Amniotic stem cell (primary cell): ENCODE measurements around the gene MEA1.
A peak's percentile ranks its signal among the peaks of the same experiment; 100 is the strongest.

Source experiments
- DNase-seq: peaks from one replicate; lab custom pipeline; 2025; lab: John Stamatoyannopoulos, UW

The MEA1 gene

GRCh38 chr6:43038727-43039126 lies 25.0 kb upstream of the MEA1 start:
- DNase-seq = no peak

GRCh38 chr6:43037706-43038105 lies 24.0 kb upstream of the MEA1 start:
- DNase-seq = no peak

- DNase-seq = no peak
These were observed 23.5 kb upstream of the MEA1 start for GRCh38 chr6:43037197-43037596.

- DNase-seq = no peak
These were observed 23.0 kb upstream of the MEA1 start for GRCh38 chr6:43036712-43037111.

- DNase-seq = no peak
These were observed 21.9 kb upstream of the MEA1 start for GRCh38 chr6:43035495-43036194.

- no peak for DNase-seq
These were observed 20.4 kb upstream of the MEA1 start for GRCh38 chr6:43034190-43034525.

- no peak for DNase-seq
These were observed 19.9 kb upstream of the MEA1 start for GRCh38 chr6:43033496-43034189.

GRCh38 chr6:43032326-43032725 lies 18.6 kb upstream of the MEA1 start:
- DNase-seq = no peak

GRCh38 chr6:43029120-43029519 lies 15.4 kb upstream of the MEA1 start:
- DNase-seq = no peak

- DNase-seq = no peak
These were observed 12.6 kb upstream of the MEA1 start for GRCh38 chr6:43026365-43026764.

- no peak for DNase-seq
These were observed 10.7 kb upstream of the MEA1 start for GRCh38 chr6:43024436-43024835.

GRCh38 chr6:43021270-43022047 lies 7.7 kb upstream of the MEA1 start, which contains the start of gene RRP36:
TSS of gene RRP36 (plus strand) at chr6:43021623. CDS start at chr6:43021655, 32 bp downstream.
- peak; percentile 62 for DNase-seq

- DNase-seq = no peak
These were observed 7.1 kb upstream of the MEA1 start for GRCh38 chr6:43020847-43021246.

- no peak for DNase-seq
These were observed 6.4 kb upstream of the MEA1 start for GRCh38 chr6:43020052-43020705.

- no peak for DNase-seq
These were observed 5.4 kb upstream of the MEA1 start for GRCh38 chr6:43019152-43019551.

- DNase-seq = no peak
These were observed 3.2 kb upstream of the MEA1 start for GRCh38 chr6:43016943-43017334.

GRCh38 chr6:43016176-43016942 lies 2.6 kb upstream of the MEA1 start:
- DNase-seq = no peak

GRCh38 chr6:43014434-43014909 lies 726 bp upstream of the MEA1 start:
- DNase-seq = no peak

GRCh38 chr6:43013097-43013842 lies 476 bp downstream of the MEA1 start:
- peak; percentile 36 for DNase-seq

- DNase-seq = no peak
These were observed 1.4 kb downstream of the MEA1 start for GRCh38 chr6:43012364-43012763.

GRCh38 chr6:43011207-43011606 lies 2.5 kb downstream of the MEA1 start:
- no peak for DNase-seq
